Epithelial cell of esophagus (primary cell): ENCODE measurements around the gene NDUFA11.
A peak's percentile ranks its signal among the peaks of the same experiment; 100 is the strongest.

Experiments
- DNase-seq: peaks from one replicate; pipeline ENCODE4 v3.0.0; 2010; ENCODE audit warnings: low read depth
- H3K4me3 ChIP-seq: 2 replicates; pipeline ENCODE4 v1.5.1; 2011; ENCODE audit warnings: mild to moderate bottlenecking, low read length, control low read depth
- TF ChIP-seq, protein P1 (sequence below): IDR thresholded peaks from 2 replicates; pipeline ENCODE4 v1.5.1; 2011; ENCODE audit warnings: low read depth, mild to moderate bottlenecking, low read length, control low read depth, inconsistent platforms; ENCODE audit not compliant: insufficient read depth; ENCODE audit errors: missing control alignments

NDUFA11 gene

DNA sequence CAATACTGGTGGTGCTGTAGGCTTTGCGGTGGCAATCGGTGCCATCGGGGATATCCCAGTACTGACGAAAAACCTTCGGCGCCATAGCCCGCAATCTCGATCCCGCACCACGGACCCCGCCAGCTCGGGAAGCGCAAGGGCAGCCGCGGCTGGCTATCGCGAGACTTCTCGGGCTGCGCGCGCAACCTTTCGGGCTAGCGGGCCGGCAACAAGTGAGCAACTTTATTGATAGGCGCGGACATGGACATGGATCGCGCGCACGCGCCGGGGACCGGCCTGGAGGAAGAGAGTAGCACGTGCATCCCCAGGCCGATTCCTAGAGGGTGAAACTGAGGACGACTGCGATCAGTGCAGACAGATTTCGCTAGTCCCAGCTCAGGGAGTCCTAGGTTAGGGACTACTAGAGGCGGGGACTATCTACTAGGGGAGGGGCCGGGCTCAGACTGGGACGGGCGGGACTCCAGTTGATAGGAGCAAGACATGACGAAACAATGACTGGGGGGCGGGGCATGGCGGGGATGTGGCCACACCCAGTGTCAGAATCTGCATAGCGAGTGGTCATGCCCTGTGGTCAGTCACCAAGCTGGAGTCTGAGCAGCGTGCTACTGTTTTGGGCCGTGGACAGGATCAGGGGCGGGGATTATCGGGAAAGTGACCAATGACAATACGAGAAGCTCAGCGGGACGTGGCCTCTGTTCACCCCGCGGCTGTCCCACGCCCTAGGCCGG is at the start of gene NDUFA11:
Gene NDUFA11, minus strand, starts transcription at position 167 of the 728 bp plus-strand sequence. Its CDS starts 82 bp downstream, at position 85.
- peak within 1 kb of the TSS; percentile 100 for H3K4me3 ChIP-seq
- DNase-seq, result peak; percentile 99
- TF ChIP-seq, protein P1, sequence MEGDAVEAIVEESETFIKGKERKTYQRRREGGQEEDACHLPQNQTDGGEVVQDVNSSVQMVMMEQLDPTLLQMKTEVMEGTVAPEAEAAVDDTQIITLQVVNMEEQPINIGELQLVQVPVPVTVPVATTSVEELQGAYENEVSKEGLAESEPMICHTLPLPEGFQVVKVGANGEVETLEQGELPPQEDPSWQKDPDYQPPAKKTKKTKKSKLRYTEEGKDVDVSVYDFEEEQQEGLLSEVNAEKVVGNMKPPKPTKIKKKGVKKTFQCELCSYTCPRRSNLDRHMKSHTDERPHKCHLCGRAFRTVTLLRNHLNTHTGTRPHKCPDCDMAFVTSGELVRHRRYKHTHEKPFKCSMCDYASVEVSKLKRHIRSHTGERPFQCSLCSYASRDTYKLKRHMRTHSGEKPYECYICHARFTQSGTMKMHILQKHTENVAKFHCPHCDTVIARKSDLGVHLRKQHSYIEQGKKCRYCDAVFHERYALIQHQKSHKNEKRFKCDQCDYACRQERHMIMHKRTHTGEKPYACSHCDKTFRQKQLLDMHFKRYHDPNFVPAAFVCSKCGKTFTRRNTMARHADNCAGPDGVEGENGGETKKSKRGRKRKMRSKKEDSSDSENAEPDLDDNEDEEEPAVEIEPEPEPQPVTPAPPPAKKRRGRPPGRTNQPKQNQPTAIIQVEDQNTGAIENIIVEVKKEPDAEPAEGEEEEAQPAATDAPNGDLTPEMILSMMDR, result no peak

- TF ChIP-seq, protein P1, result no peak
- DNase-seq, result no peak
- H3K4me3 ChIP-seq, result no peak overlapping the region
These were observed 49.5 kb upstream of the NDUFA11 start for GRCh38 chr19:5953030-5953589.

- H3K4me3 ChIP-seq, result no peak overlapping the region
- TF ChIP-seq, protein P1, result no peak
- DNase-seq, result no peak
These were observed 48.8 kb upstream of the NDUFA11 start for GRCh38 chr19:5952193-5953029.

DNA sequence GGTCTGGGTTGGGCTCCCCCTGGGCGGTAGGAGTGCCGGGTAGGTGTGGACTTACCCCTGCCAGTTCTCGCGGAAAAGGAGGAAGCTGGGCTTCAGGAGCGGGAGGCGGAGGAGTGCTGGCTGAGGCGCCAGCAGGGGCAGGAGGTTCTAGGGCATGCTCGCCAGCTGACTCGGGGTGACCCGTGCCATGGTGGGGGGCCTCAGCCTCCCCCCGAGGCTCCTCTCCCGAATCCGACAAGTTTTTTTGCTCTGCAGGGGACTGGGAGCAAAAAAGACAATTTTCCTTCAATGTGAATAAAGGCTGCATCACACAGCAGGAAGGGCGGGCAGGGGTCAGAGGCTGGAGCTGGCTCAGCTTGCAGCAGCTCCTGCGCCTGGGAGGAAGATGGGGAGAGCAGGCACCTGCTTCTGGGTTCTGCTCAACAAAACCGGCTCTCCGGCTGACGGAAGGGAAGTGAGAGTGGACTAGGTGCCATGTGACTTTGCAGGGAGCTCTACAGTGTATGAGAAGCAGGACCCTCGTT is 47.8 kb upstream of the NDUFA11 start:
- TF ChIP-seq, protein P1, result no peak
- no peak overlapping the region for H3K4me3 ChIP-seq
- no peak for DNase-seq

DNA sequence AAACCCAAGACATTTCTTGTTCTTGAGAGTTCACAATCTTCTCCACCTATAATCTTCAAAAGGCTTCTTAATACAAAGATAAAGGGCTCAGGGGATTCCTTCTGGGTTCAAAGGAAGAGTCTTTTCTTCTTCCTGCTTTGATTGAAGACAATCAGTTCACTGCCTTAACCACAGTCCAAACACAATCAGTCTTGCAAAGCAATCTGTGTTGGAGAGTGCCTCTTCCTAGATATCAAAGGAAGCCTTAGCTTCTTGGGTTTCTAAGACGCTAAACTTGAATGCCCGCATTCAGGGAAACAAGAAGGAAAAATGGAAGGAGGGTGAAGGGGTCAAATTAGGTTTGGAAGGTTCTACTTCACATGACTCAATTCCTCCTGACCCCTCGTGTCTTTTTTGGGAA is 47.2 kb upstream of the NDUFA11 start:
- no peak overlapping the region for H3K4me3 ChIP-seq
- no peak for DNase-seq
- TF ChIP-seq, protein P1, result no peak

DNA sequence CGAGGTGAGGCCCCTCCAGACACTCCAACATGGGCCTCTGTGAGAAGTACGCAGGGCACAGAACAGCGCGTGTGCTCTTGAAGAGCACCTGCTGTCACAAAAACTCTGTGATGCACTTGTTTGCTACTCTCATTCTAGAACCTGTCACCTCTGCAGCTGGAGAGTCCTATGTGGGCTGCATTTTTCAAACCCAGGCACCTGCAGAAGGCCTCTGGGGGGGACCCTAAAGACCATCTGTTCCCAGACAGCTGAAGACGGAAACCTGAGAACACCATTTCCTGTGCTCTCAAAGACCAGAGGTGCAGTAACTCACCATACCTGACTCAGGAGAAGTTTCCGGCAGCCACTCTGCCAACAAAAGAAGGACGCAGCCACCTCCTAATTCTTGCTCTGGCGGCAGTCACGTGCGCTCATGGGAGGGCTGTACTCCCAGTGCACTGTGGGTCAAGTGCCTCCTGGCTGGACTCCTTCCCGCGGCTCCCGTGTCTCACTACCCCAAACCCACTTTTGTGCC is 46.3 kb upstream of the NDUFA11 start:
- peak; percentile 43 for DNase-seq
- TF ChIP-seq, protein P1, result no peak
- H3K4me3 ChIP-seq, result no peak overlapping the region
